Neuronal stem cell (in vitro differentiated cells): Measurements from ENCODE around the gene ADGRG4.

Source experiments
- DNase-seq: peaks from one replicate; pipeline ENCODE4 v3.0.0-alpha.2; 2013; ENCODE audit warnings: low spot score
- H2AFZ ChIP-seq: one replicate; pipeline ENCODE4 v1.6.1; 2013; ENCODE audit warnings: mild to moderate bottlenecking, low read length, inconsistent platforms
- H2AK5ac ChIP-seq: 2 replicates; pipeline ENCODE4 v1.6.1; 2013; ENCODE audit warnings: low read depth, mild to moderate bottlenecking, inconsistent platforms, low read length, moderate library complexity, mixed read lengths
- H2BK120ac ChIP-seq: 2 replicates; pipeline ENCODE4 v1.6.1; 2013; ENCODE audit warnings: low read depth, mild to moderate bottlenecking, inconsistent platforms, low read length, moderate library complexity, mixed read lengths
- H2BK12ac ChIP-seq: one replicate; pipeline ENCODE4 v1.6.1; 2013; ENCODE audit warnings: low read length, inconsistent platforms
- H2BK15ac ChIP-seq: 2 replicates; pipeline ENCODE4 v1.6.1; 2013; ENCODE audit warnings: mild to moderate bottlenecking, low read length, inconsistent platforms, mixed read lengths
- H2BK5ac ChIP-seq: one replicate; pipeline ENCODE4 v1.6.1; 2013; ENCODE audit warnings: inconsistent platforms, mild to moderate bottlenecking, low read length, moderate library complexity
- H3K14ac ChIP-seq: one replicate; pipeline ENCODE4 v1.6.1; 2013; ENCODE audit warnings: low read length, inconsistent platforms
- H3K18ac ChIP-seq: 2 replicates; pipeline ENCODE4 v1.6.1; 2013; ENCODE audit warnings: low read length, inconsistent platforms
- H3K23ac ChIP-seq: 2 replicates; pipeline ENCODE4 v1.6.1; 2013; ENCODE audit warnings: low read depth, mild to moderate bottlenecking, mixed read lengths, low read length, inconsistent platforms; ENCODE audit not compliant: poor library complexity
- H3K27ac ChIP-seq: replicated peaks from 3 replicates; pipeline ENCODE4 v1.5.1; 2013; ENCODE audit warnings: low read length, inconsistent platforms
- H3K27me3 ChIP-seq, 3 experiments: 2 replicates each; pipeline ENCODE4 v1.6.1; 2013; ENCODE audit warnings: low read length in 3 of 3, mild to moderate bottlenecking in 2 of 3, inconsistent platforms in 1 of 3, low read depth in 1 of 3, mixed read lengths in 1 of 3, moderate library complexity in 1 of 3; ENCODE audit not compliant: control insufficient read depth in 3 of 3, insufficient read depth in 3 of 3
- H3K36me3 ChIP-seq, 2 donors: replicated peaks in 1 of 2; 2 replicates each; pipeline ENCODE4 v1.6.1; 2013; ENCODE audit warnings: low read length in 2 of 2; ENCODE audit not compliant: control insufficient read depth in 2 of 2, insufficient read depth in 2 of 2
- H3K4ac ChIP-seq: 2 replicates; pipeline ENCODE4 v1.6.1; 2013; ENCODE audit warnings: inconsistent platforms, mild to moderate bottlenecking, low read length, moderate library complexity
- H3K4me1 ChIP-seq, 2 donors: 1 replicate in 1 of 2; 2 replicates in 1 of 2; pipeline ENCODE4 v1.6.1; 2013; ENCODE audit warnings: low read length in 2 of 2, low read depth in 1 of 2; ENCODE audit not compliant: control insufficient read depth in 2 of 2, insufficient read depth in 1 of 2
- H3K4me2 ChIP-seq: one replicate; pipeline ENCODE4 v1.6.1; 2013; ENCODE audit warnings: mild to moderate bottlenecking, low read length, inconsistent platforms; ENCODE audit not compliant: insufficient read depth, poor library complexity, severe bottlenecking
- H3K4me3 ChIP-seq, 2 donors: 2 replicates each; pipeline ENCODE4 v1.5.1; 2013; ENCODE audit warnings: low read length in 2 of 2, mild to moderate bottlenecking in 2 of 2, inconsistent platforms in 1 of 2, moderate library complexity in 1 of 2
- H3K79me1 ChIP-seq: one replicate; pipeline ENCODE4 v1.6.1; 2013; ENCODE audit warnings: low read depth, mild to moderate bottlenecking, inconsistent platforms, low read length, moderate library complexity
- H3K9ac ChIP-seq: one replicate; pipeline ENCODE4 v1.6.1; 2013; ENCODE audit warnings: mild to moderate bottlenecking, low read depth, low read length, inconsistent platforms; ENCODE audit not compliant: poor library complexity
- H3K9me3 ChIP-seq, 2 donors: replicated peaks in 1 of 2; 2 replicates each; pipeline versions ENCODE3 to v1.6.1; 2013; ENCODE audit warnings: low read length in 2 of 2, mild to moderate bottlenecking in 2 of 2, inconsistent platforms in 1 of 2, low read depth in 1 of 2, mixed read lengths in 1 of 2, moderate library complexity in 1 of 2; ENCODE audit not compliant: control insufficient read depth in 2 of 2, insufficient read depth in 1 of 2
- H4K8ac ChIP-seq: one replicate; pipeline ENCODE4 v1.6.1; 2013; ENCODE audit warnings: low read depth, mild to moderate bottlenecking, inconsistent platforms, low read length, moderate library complexity
- H4K91ac ChIP-seq: one replicate; pipeline ENCODE4 v1.6.1; 2013; ENCODE audit warnings: low read length, low read depth, mild to moderate bottlenecking, inconsistent platforms; ENCODE audit not compliant: poor library complexity
- WGBS, 2 donors: extraction: QIAGEN DNeasy Blood & Tissue Kit; methylation state at CpG; one replicate each; pipeline ENCODE4 v1.1.7; 2013; ENCODE audit warnings: missing lambda C conversion rate in 2 of 2, mixed read lengths in 1 of 2; ENCODE audit not compliant: insufficient read length in 2 of 2, insufficient replicate concordance in 1 of 2; ENCODE audit errors: extremely low coverage in 2 of 2; 5-methylcytosine and 5-hydroxymethylcytosine counted together

The ADGRG4 gene

DNA sequence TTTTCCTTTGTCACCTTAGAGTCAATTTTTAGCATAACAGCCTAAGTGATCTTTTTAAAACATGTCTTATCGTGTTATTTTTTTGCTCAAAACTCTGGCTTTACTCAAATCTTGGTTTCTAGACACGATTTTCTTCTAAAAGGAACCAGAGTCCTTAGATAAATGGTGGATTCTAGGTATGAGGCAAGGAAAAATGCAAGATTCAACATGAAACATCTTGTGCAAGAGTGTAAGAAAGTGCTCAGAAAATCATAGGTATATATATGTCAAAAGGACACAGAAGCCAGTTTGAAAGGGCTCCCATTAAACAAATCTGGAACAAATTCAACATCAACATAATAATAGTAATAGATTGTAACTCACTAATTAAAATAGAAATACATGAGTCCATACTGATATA is 8.1 kb upstream of the ADGRG4 start:
- Histone ChIP-seq H3K23ac (no peak overlapping the region), H3K27ac (no peak overlapping the region), H3K36me3 (no peaks in the 10 kb centered on the region), H2BK5ac (no peak overlapping the region), H3K18ac (no peak overlapping the region), H4K8ac (no peak overlapping the region), H2AFZ (no peak overlapping the region), H3K4me2 (no peak overlapping the region), H3K79me1 (no peaks in the 10 kb centered on the region), H3K4ac (no peak overlapping the region), H3K4me3 (no peak overlapping the region), H3K14ac (no peak overlapping the region), H3K9ac (no peak overlapping the region), H3K27me3 (peaks cover 0 to 3% (median 0%) of the 10 kb centered on the region in 3 experiments), H2BK120ac (no peak overlapping the region), H3K4me1 (no peaks in the 10 kb centered on the region), H4K91ac (no peak overlapping the region), H2BK12ac (no peak overlapping the region), H2AK5ac (no peak overlapping the region), H2BK15ac (no peak overlapping the region), H3K9me3 (no peaks in the 10 kb centered on the region)
- no CpG with 5 or more reads among the region's 2 CpGs for WGBS, 2 donors
- no peak for DNase-seq

DNA sequence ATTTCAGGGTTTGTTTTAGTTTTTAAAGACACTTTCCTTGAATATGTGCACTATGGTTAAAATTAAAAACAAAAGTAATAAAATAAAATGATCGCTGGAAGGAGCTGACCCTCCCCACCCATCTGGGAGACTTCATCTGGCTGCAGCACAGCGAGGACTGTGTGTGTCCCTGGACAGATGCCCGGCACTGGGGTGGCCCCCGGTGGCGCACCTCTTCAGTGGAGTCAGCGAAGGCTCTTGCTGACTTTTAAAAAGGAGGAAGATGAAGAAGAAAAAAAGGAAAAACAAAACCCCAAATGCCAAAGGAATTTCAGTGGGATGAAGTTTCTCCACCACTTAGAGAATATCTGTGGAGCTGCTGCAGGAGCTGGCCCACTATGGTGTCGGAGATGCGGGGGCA is 5.4 kb upstream of the ADGRG4 start:
- Histone ChIP-seq H2BK120ac (no peak overlapping the region), H3K79me1 (no peaks in the 10 kb centered on the region), H3K27me3 (peaks cover 0 to 3% (median 0%) of the 10 kb centered on the region in 3 experiments), H2BK15ac (no peak overlapping the region), H2BK5ac (no peak overlapping the region), H3K9me3 (no peaks in the 10 kb centered on the region), H2AK5ac (no peak overlapping the region), H3K14ac (no peak overlapping the region), H3K4me1 (no peaks in the 10 kb centered on the region), H4K91ac (no peak overlapping the region), H3K18ac (no peak overlapping the region), H2BK12ac (no peak overlapping the region), H3K23ac (no peak overlapping the region), H3K4ac (no peak overlapping the region), H3K4me2 (no peak overlapping the region), H4K8ac (no peak overlapping the region), H3K4me3 (no peak overlapping the region), H3K9ac (no peak overlapping the region), H3K27ac (no peak overlapping the region), H3K36me3 (no peaks in the 10 kb centered on the region), H2AFZ (no peak overlapping the region)
- DNase-seq, result no peak
- WGBS, 2 donors, result no CpG with 5 or more reads among the region's 8 CpGs

- no peak overlapping the region for H3K18ac ChIP-seq
- H2AK5ac ChIP-seq, result no peak overlapping the region
- no peak overlapping the region for H2BK12ac ChIP-seq
- no peak overlapping the region for H2AFZ ChIP-seq
- no peak overlapping the region for H3K9ac ChIP-seq
- no peak overlapping the region for H3K27ac ChIP-seq
- no peak overlapping the region for H3K14ac ChIP-seq
- no peaks in the 10 kb centered on the region for H3K27me3 ChIP-seq
- WGBS, 2 donors, result no CpG with 5 or more reads among the region's 3 CpGs
- DNase-seq, result no peak
- H3K79me1 ChIP-seq, result no peaks in the 10 kb centered on the region
- H4K91ac ChIP-seq, result no peak overlapping the region
- no peak overlapping the region for H3K4ac ChIP-seq
- H4K8ac ChIP-seq, result no peak overlapping the region
- H3K23ac ChIP-seq, result no peak overlapping the region
- H3K4me3 ChIP-seq, result no peak overlapping the region
- no peaks in the 10 kb centered on the region for H3K9me3 ChIP-seq
- no peaks in the 10 kb centered on the region for H3K36me3 ChIP-seq
- H2BK120ac ChIP-seq, result no peak overlapping the region
- H3K4me1 ChIP-seq, result no peaks in the 10 kb centered on the region
- H2BK5ac ChIP-seq, result no peak overlapping the region
- H3K4me2 ChIP-seq, result no peak overlapping the region
- H2BK15ac ChIP-seq, result no peak overlapping the region
Observed at GRCh38 chrX:136303041-136303440, 2.3 kb downstream of the ADGRG4 start.

DNA sequence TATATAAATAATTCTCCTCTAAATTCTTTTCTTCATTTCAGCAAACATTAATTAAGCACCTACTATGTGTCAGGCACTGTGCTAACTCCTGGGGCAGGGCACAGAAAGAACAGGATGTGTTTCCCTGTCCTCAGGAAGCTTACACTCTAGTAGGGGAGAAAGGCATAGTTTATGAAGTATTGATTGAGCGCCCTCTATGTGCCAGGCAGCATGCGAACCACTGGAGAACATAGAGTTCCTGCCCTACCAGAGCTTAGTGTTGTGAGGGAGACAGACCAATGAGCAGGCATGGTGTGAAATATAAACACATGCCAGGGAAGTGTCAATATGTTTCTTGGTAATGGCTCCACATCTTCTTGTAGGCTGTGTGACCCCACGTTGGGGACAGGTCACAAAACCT is 3.7 kb downstream of the ADGRG4 start:
- no CpG with 5 or more reads among the region's 3 CpGs for WGBS, 2 donors
- H4K8ac ChIP-seq, result no peak overlapping the region
- H2AK5ac ChIP-seq, result no peak overlapping the region
- H3K4ac ChIP-seq, result no peak overlapping the region
- H2BK12ac ChIP-seq, result no peak overlapping the region
- H2AFZ ChIP-seq, result no peak overlapping the region
- no peak for DNase-seq
- no peak overlapping the region for H3K9ac ChIP-seq
- H3K36me3 ChIP-seq, result no peaks in the 10 kb centered on the region
- no peak overlapping the region for H4K91ac ChIP-seq
- H3K4me2 ChIP-seq, result no peak overlapping the region
- no peak overlapping the region for H3K18ac ChIP-seq
- H2BK120ac ChIP-seq, result no peak overlapping the region
- no peak overlapping the region for H3K4me3 ChIP-seq
- H2BK15ac ChIP-seq, result no peak overlapping the region
- H2BK5ac ChIP-seq, result no peak overlapping the region
- H3K27me3 ChIP-seq, result no peaks in the 10 kb centered on the region
- H3K14ac ChIP-seq, result no peak overlapping the region
- H3K9me3 ChIP-seq, result no peaks in the 10 kb centered on the region
- no peaks in the 10 kb centered on the region for H3K79me1 ChIP-seq
- no peak overlapping the region for H3K27ac ChIP-seq
- H3K23ac ChIP-seq, result no peak overlapping the region
- no peaks in the 10 kb centered on the region for H3K4me1 ChIP-seq
